ENCODE data around the gene MAP3K4. TPM values are rescaled to one million over a fixed set of nuclear protein-coding genes. Genes with fewer than 3 reads are reported as not detected.
"Not testable (repeated sequence)": the region's sequence is repeated elsewhere in the genome, so short reads cannot be mapped to it uniquely, and the experiment has no call there.

MAP3K4 gene
- total RNA-seq, 1 donor, result 17.2 TPM

- DNase-seq (ENCODE audit: low read depth in 2 of 3, low spot score in 2 of 3), result no peak
Observed at GRCh38 chr6:160971171-160971570, 20.4 kb upstream of the MAP3K4 start.

- no peak for DNase-seq (ENCODE audit: low read depth in 2 of 3, low spot score in 2 of 3)
Observed at GRCh38 chr6:160972111-160972510, 19.5 kb upstream of the MAP3K4 start.

GRCh38 chr6:160972594-160972993 lies 19.0 kb upstream of the MAP3K4 start:
- not testable (repeated sequence) for DNase-seq (ENCODE audit: low read depth in 2 of 3, low spot score in 2 of 3)

- no peak for DNase-seq (ENCODE audit: low read depth in 2 of 3, low spot score in 2 of 3)
Observed at GRCh38 chr6:160973311-160974250, 18.0 kb upstream of the MAP3K4 start.

- no peak for DNase-seq (ENCODE audit: low read depth in 2 of 3, low spot score in 2 of 3)
Observed at GRCh38 chr6:160974304-160974771, 17.2 kb upstream of the MAP3K4 start.

GRCh38 chr6:160975162-160975561 lies 16.4 kb upstream of the MAP3K4 start:
- no peak for DNase-seq (ENCODE audit: low read depth in 2 of 3, low spot score in 2 of 3)

GRCh38 chr6:160975961-160976360 lies 15.6 kb upstream of the MAP3K4 start:
- DNase-seq (ENCODE audit: low read depth in 2 of 3, low spot score in 2 of 3), result not testable (repeated sequence)

- DNase-seq (ENCODE audit: low read depth in 2 of 3, low spot score in 2 of 3), result no peak
Observed at GRCh38 chr6:160978141-160978901, 13.2 kb upstream of the MAP3K4 start.

GRCh38 chr6:160979061-160979708 lies 12.4 kb upstream of the MAP3K4 start:
- DNase-seq (ENCODE audit: low read depth in 2 of 3, low spot score in 2 of 3), result no peak

GRCh38 chr6:160983377-160983948 lies 8.1 kb upstream of the MAP3K4 start:
- not testable (repeated sequence) for DNase-seq (ENCODE audit: low read depth in 2 of 3, low spot score in 2 of 3)

- DNase-seq (ENCODE audit: low read depth in 2 of 3, low spot score in 2 of 3), result no peak
Observed at GRCh38 chr6:160986851-160987250, 4.7 kb upstream of the MAP3K4 start.

- no peak for DNase-seq (ENCODE audit: low read depth in 2 of 3, low spot score in 2 of 3)
Observed at GRCh38 chr6:160987265-160987664, 4.3 kb upstream of the MAP3K4 start.

- no peak for DNase-seq (ENCODE audit: low read depth in 2 of 3, low spot score in 2 of 3)
Observed at GRCh38 chr6:160990847-160991405, 643 bp upstream of the MAP3K4 start.

- DNase-seq (ENCODE audit: low read depth in 2 of 3, low spot score in 2 of 3), result peak; percentile 23 to 52 (median 39)
Observed at GRCh38 chr6:160992061-160992979, 751 bp downstream of the MAP3K4 start.

GRCh38 chr6:160992980-160993314 lies 1.4 kb downstream of the MAP3K4 start:
- no peak for DNase-seq (ENCODE audit: low read depth in 2 of 3, low spot score in 2 of 3)

GRCh38 chr6:160995271-160995670 lies 3.7 kb downstream of the MAP3K4 start:
- DNase-seq (ENCODE audit: low read depth in 2 of 3, low spot score in 2 of 3), result no peak

- no peak for DNase-seq (ENCODE audit: low read depth in 2 of 3, low spot score in 2 of 3)
Observed at GRCh38 chr6:160996131-160996601, 4.6 kb downstream of the MAP3K4 start.

- DNase-seq (ENCODE audit: low read depth in 2 of 3, low spot score in 2 of 3), result no peak
Observed at GRCh38 chr6:160998217-160998616, 6.6 kb downstream of the MAP3K4 start.

GRCh38 chr6:160998766-160999165 lies 7.2 kb downstream of the MAP3K4 start:
- DNase-seq (ENCODE audit: low read depth in 2 of 3, low spot score in 2 of 3), result no peak
